OCI-LY3 (cell line): ENCODE measurements around the gene AHNAK.

Experiments
- H2AFZ ChIP-seq: fragments of 200-600, 300-600 bp; shearing (Covaris generic); 2 replicates; pipeline ENCODE4 v1.6.0; 2014; ENCODE audit warnings: antibody characterized with exemption, low read depth, low read length
- H3K27ac ChIP-seq: fragments of 200-600, 300-600 bp; sonication (generic); 2 replicates; pipeline ENCODE4 v1.5.1; 2014; ENCODE audit warnings: mild to moderate bottlenecking, low read length, moderate library complexity, mixed read lengths
- H3K27me3 ChIP-seq: fragments of 200-600, 300-600 bp; sonication (generic); 2 replicates; pipeline ENCODE4 v1.6.1; 2014; ENCODE audit warnings: low read depth, low read length, mixed read lengths
- H3K36me3 ChIP-seq: fragments of 200-600, 300-600 bp; sonication (generic); replicated peaks from 2 replicates; pipeline ENCODE3; 2014; ENCODE audit warnings: low read depth, low read length, mixed read lengths
- H3K4me1 ChIP-seq: fragments of 300-600, 200-600 bp; sonication (generic); 2 replicates; pipeline ENCODE4 v1.6.1; 2014; ENCODE audit warnings: low read length, mixed read lengths
- H3K4me2 ChIP-seq: fragments of 200-600, 300-600 bp; sonication (generic); 2 replicates; pipeline ENCODE4 v1.6.1; 2014; ENCODE audit warnings: low read length, mixed read lengths
- H3K4me3 ChIP-seq: fragments of 300-600, 200-600 bp; sonication (generic); 2 replicates; pipeline ENCODE4 v1.5.1; 2014; ENCODE audit warnings: antibody characterized with exemption, mild to moderate bottlenecking, low read length, moderate library complexity
- H3K79me2 ChIP-seq: fragments of 300-600, 200-600 bp; shearing (Covaris generic); 2 replicates; pipeline ENCODE4 v1.6.1; 2014; ENCODE audit warnings: mild to moderate bottlenecking, low read length, mixed read lengths
- H3K9ac ChIP-seq: fragments of 300-600, 200-600 bp; shearing (Covaris generic); 2 replicates; pipeline ENCODE4 v1.6.0; 2014; ENCODE audit warnings: mild to moderate bottlenecking, low read length, moderate library complexity
- H3K9me3 ChIP-seq: fragments of 200-600, 300-600 bp; shearing (Covaris generic); 2 replicates; pipeline ENCODE4 v1.6.1; 2014; ENCODE audit warnings: low read length, mixed read lengths; ENCODE audit not compliant: insufficient read depth
- H4K20me1 ChIP-seq: fragments of 200-600, 300-600 bp; sonication (generic); 2 replicates; pipeline ENCODE4 v1.6.1; 2016; ENCODE audit warnings: low read length, mixed read lengths; ENCODE audit not compliant: insufficient read depth
- EZH2phosphoT487 ChIP-seq: fragments of 200-600 bp; shearing (Covaris generic); IDR thresholded peaks from 2 replicates; pipeline ENCODE4 v1.6.1; 2018; ENCODE audit warnings: antibody characterized with exemption, mixed run types, low read depth
- TF ChIP-seq, protein P1 (sequence below): fragments of 200-600, 300-600 bp; sonication (generic); IDR thresholded peaks from 2 replicates; pipeline ENCODE4 v1.5.1; 2014; ENCODE audit warnings: antibody characterized with exemption, low read length, low read depth

Gene AHNAK

DNA sequence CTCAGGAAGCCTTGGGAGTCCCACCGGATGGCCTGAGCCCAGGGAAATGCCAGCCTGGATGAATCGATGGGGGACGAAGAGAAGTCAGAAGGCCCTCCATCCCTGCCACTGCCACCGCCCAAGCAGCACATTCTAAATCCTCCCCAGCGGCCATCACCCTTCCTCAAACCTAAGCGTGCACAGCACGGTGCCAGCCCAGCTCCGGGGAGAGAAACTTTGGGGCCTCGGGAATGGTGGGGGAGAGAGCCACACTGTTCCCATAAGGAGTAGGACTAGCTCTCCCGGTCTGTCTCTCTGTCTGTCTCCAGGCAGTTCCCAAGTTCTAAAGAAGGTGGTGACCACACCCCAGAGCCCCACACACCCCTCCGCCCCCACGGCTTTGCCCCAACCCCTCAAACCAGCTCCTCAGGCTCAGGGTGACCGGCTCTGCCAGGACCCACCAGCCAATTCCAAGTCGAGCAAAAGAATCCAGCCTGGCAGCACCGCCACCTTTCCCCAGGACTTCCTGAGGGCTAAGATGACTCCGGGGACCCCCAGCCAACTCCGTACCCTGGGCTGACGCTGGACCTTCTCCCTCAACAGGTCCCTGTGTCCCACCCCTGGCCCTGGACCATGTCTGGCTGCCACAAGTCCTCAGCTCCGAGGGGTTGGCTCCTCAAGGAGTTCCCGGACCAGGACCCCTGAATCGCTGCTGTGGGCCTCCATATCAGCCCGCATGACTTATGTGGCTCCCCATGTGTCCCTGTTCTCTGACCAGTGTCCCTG lies 2.7 kb downstream of the AHNAK start:
- H3K4me2 ChIP-seq, result peak overlapping the region; percentile 99
- H4K20me1 ChIP-seq, result peaks cover 39% of the 10 kb centered on the region
- peaks cover 12% of the 10 kb centered on the region; the same call in 1 of the 2 replicates for H3K27me3 ChIP-seq
- H3K79me2 ChIP-seq, result peaks cover 76% of the 10 kb centered on the region
- H3K9me3 ChIP-seq, result no peaks in the 10 kb centered on the region
- peaks cover 62% of the 10 kb centered on the region for H3K4me1 ChIP-seq
- peaks cover 8% of the 10 kb centered on the region for H3K36me3 ChIP-seq
- TF ChIP-seq, protein P1, sequence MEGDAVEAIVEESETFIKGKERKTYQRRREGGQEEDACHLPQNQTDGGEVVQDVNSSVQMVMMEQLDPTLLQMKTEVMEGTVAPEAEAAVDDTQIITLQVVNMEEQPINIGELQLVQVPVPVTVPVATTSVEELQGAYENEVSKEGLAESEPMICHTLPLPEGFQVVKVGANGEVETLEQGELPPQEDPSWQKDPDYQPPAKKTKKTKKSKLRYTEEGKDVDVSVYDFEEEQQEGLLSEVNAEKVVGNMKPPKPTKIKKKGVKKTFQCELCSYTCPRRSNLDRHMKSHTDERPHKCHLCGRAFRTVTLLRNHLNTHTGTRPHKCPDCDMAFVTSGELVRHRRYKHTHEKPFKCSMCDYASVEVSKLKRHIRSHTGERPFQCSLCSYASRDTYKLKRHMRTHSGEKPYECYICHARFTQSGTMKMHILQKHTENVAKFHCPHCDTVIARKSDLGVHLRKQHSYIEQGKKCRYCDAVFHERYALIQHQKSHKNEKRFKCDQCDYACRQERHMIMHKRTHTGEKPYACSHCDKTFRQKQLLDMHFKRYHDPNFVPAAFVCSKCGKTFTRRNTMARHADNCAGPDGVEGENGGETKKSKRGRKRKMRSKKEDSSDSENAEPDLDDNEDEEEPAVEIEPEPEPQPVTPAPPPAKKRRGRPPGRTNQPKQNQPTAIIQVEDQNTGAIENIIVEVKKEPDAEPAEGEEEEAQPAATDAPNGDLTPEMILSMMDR, result no peak
- no peak for TF ChIP-seq EZH2phosphoT487
- no peak overlapping the region for H2AFZ ChIP-seq
- peak overlapping the region; percentile 93 for H3K9ac ChIP-seq
- peak overlapping the region; percentile 91 for H3K4me3 ChIP-seq
- H3K27ac ChIP-seq, result peak overlapping the region; percentile 93

DNA sequence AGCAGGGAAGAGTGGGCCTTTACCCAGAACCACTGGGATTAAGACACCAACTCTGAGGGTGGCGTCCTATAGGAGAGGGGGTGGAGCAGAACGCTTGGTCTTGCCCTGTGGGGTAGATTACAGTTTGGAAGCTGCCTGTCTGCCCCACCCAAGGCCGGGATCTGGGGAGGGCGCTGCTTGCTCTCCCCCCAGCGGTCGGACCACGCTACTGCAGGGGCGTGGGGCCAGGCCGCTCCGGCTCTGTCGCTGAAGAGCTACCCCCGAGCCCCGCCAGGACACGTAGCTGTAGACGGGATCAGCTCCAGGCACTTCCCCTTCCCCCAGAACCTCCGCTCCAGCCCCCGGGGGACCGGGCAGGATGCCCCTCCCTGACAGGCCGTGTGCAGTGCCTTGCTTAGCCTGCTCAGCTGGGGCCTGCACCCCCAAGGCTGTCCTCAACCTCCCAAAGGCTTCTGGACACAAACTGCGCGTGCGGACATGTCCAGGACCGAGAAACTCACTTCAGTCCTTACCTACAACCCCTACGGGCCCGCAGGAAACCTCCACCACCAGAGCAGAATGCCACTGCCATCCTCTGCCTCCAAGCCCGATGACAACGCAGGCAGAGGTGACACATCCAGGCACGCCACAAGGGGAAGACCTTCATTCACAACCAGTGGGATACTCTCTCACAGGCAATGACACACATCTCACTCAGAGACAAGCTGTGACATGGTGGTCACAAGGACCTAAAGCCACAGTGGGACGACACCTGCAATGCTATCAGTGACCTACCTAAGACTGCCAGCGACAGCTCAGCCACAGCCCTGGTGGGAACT lies 3.6 kb downstream of the AHNAK start:
- peak overlapping the region; percentile 91 for H3K4me3 ChIP-seq
- H2AFZ ChIP-seq, result no peak overlapping the region
- peak overlapping the region; percentile 99 for H3K4me2 ChIP-seq
- peaks cover 85% of the 10 kb centered on the region for H3K79me2 ChIP-seq
- peaks cover 15% of the 10 kb centered on the region for H3K36me3 ChIP-seq
- peaks cover 48% of the 10 kb centered on the region for H4K20me1 ChIP-seq
- H3K27me3 ChIP-seq, result peaks cover 8% of the 10 kb centered on the region; the same call in 1 of the 2 replicates
- peaks cover 66% of the 10 kb centered on the region for H3K4me1 ChIP-seq
- H3K27ac ChIP-seq, result peak overlapping the region; percentile 93
- H3K9ac ChIP-seq, result peak overlapping the region; percentile 93
- no peaks in the 10 kb centered on the region for H3K9me3 ChIP-seq
- TF ChIP-seq, protein P1, result peak; percentile 92
- TF ChIP-seq EZH2phosphoT487, result no peak

DNA sequence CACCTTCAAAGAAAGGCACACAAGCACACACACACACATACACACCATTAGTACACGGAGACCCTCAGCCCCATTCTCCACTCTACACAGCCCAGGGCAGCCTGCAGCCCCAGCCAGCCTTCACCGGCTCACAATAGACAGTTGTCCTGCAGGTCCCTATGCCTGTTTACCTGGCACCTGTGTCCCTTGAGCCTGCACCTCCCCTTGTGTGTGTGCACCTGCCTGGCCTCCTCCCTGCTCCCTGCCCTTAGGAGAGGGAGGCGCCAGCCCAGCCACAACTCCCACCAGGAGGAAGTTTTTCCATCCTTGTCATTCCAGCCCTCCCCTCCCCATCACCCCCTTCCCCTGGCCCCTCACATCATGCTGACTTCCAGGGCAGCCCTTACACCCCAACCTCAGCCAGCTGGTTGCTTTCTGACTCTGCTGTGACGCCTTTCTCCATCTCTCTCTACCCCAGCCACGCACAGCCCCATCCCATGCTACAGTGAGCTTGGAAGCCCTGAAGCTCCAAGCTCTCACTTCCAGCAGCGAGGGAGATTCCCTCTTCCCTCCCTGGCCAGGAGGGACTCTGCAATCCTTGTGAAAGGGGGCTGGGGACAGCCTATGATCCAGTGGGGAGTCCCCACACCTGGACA lies 4.4 kb downstream of the AHNAK start:
- TF ChIP-seq EZH2phosphoT487, result no peak
- TF ChIP-seq, protein P1, result no peak
- Histone ChIP-seq H3K79me2 (peaks cover 92% of the 10 kb centered on the region), H3K27me3 (peaks cover 2% of the 10 kb centered on the region; the same call in 1 of the 2 replicates), H3K36me3 (peaks cover 18% of the 10 kb centered on the region), H3K9me3 (no peaks in the 10 kb centered on the region), H3K4me2 (peak overlapping the region; percentile 99), H4K20me1 (peaks cover 56% of the 10 kb centered on the region), H3K9ac (peak overlapping the region; percentile 93), H3K27ac (peak overlapping the region; percentile 93), H3K4me1 (peaks cover 59% of the 10 kb centered on the region), H2AFZ (no peak overlapping the region), H3K4me3 (peak overlapping the region; percentile 91)
